Right renal cortex interstitium (tissue), 3 donors: ENCODE measurements around the gene SEMA3B. TPM values are rescaled to one million over a fixed set of nuclear protein-coding genes. Genes with fewer than 3 reads are reported as not detected.
A peak's percentile ranks its signal among the peaks of the same experiment; 100 is the strongest.

Source experiments
- DNase-seq, 3 donors: peaks; one replicate each; pipeline ENCODE4 v3.0.0-alpha.2; 2013; ENCODE audit warnings: low read depth in 3 of 3, low spot score in 2 of 3
- polyA plus RNA-seq, 3 donors: library from polyadenylated mRNA; unstranded; fragments of 120-200 nt; gene quantifications; one replicate each; pipeline ENCODE4 v1.2.1, GENCODE V29; 2013; ENCODE audit not compliant: insufficient read length in 3 of 3

SEMA3B gene
- polyA plus RNA-seq, 3 donors, result 75.2 to 77.0 (median 76.3) TPM

DNA sequence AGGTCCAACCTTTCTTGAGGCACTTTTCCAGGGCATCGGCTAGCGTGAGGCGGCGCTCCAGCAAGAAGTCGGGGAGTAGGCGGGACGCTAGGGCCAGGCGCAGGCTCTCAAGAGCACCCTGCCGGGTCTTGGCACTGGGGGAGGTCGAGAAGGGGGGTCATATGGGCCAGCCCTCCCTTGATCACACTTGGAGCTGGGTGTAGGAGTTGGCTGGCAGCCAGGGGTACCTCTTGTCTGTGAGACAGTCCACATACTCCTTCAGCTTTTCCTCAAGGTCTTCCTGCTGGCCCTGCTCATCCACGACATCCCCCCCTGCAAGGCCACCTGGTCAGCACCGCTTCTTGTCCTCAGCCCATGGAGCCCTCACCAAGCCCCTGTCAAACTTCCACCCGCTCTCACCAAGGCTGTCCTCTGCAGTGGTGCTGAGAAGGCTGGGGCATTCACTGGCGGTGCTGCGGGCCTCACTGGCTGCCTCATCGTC is 21.3 kb downstream of the SEMA3B start:
- no peak for DNase-seq

DNA sequence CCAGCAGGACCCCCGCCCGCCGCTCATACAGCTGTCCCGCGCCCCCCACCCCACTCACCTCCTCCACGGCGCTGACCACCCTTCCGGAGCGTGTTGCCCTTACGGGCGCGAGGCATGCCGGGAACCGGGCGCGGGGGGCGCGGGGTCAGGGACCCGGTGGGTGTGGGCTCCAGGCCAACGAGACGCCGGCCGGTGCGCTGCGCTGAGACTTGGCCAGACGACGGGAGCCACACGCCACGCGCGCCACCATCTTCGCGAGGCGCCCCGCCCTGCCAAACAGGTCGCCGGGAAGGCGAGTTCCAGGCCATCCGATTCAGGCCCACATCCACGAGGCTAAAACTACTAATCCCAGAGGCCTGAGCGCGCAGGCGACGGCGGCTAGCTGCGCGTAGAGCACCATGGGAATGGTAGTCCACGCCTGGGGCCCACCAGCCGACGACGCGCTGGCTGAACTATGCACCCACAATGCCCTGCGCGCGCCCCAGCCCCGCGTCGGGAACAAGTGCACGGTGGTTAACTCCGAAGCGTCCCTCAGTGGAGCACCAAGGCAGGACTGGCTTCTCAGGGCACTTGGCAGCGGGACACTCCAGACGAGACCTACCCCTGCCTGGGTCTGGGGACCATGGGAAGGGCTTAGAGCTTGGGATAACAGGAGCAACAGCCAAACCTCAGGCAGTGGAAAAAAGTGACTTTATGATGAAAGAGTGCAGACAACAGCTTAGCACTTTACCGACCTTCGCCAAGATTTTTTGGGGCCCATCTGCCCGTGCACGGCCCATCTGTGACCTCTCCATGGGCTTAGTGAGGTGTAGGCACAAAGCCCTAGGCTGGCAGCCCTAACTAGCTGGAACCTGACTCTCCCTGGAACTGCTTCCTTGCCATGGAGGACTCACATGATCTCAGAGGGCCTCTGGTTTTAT is 23.5 kb downstream of the SEMA3B start, which contains the start of gene IFRD2:
IFRD2 (minus strand) TSS at position 271 of the 920 bp plus-strand sequence; CDS start at position 116, 155 bp downstream.
- peak; percentile 86 to 94 (median 87) for DNase-seq

DNA sequence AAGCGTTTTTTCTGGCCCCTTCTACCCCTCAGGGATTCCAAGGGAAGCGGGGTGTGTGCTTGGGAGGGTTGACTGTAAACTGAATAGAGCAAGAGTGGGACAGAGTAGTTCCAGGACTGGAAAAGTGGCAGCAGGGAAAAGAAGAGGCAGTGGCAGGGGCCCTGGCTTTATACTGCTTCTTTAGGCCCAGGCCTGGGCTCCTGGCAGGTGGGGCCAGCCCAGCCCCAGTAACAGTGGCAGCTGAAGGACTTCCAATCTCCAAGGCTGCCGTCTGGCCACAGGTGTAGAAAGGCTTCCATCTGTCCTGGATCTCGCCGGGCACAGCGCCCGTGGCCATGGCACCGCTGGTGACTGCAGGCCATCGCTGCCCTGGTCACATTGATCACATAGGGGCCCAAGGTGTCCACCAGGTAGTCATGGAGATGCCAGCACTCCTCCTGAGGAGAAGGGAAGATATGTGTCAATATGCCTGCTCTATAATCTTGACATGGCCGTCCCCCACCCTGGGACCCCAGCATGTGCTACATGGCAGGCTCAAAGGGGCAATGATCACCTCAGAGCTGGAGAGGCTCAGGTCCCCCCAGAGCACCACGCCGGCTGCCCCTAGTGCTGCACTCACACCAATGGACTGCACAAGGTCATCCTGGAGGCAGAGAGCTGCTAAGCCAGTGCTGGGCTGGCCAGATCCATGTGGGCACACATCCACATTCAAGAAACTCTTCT is 24.3 kb downstream of the SEMA3B start:
- DNase-seq, result no peak

DNA sequence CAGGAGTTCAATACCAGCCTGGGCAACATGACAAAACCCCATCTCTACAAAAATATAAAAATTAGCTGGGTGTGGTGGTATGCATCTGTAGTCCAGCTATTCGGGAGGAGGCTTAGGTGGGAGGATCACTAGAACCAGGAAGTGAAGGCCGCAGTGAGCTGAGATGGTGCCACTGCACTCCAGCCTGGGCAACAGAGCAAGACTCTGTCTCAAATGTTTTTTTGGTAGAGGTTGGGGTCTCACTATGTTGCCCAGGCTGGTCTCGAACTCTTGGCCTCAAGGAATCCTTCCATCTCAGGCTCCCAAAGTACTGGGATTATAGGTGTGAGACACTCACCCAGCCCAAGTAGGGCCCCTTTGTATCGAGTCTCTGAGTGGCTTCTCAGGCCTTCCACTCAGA is 25.1 kb downstream of the SEMA3B start:
- DNase-seq, result no peak

DNA sequence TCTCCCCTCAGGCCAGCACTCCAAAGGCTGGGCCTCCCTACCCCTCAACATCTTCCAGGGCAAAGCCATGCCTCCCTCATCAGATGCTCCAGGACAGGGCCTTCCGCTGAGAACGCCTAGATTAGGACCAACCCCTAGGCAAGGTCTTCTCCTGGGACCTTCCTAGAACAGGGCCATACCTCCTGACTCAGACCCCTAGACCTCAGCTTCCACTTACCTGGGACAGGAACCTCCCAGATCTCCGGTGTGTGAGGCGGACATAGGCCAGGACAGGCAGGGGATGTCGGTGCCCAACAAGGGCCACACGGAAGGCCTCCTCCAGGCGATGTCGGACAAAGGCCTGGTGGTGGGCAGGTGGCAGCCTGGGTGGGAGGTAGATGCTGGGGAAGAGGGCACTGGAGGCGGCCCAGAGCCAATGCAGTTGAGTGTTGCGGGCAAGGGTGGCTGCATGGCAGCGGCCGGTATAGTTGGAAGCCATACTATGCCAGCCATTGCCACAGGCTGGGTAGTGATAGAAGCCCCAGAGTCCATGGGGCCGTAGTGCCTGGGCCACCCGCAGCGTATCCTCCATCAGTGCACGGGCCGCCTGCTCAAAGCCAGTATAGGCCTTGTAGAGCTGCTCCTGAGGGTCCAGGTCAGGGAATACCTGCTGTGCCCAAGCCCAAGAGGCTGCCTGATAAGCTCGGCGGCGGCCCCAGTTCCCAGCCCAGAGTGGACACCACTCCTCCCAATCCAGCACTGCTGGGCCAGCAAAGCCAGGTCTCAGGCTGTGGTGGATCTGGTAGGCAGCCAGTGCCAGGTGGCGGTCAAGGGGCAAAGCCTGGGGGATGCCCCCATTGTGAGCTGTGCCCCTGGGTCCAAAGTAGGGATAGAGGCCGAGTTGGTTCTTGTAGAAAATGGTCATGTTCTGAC is 25.8 kb downstream of the SEMA3B start:
- DNase-seq, result no peak

DNA sequence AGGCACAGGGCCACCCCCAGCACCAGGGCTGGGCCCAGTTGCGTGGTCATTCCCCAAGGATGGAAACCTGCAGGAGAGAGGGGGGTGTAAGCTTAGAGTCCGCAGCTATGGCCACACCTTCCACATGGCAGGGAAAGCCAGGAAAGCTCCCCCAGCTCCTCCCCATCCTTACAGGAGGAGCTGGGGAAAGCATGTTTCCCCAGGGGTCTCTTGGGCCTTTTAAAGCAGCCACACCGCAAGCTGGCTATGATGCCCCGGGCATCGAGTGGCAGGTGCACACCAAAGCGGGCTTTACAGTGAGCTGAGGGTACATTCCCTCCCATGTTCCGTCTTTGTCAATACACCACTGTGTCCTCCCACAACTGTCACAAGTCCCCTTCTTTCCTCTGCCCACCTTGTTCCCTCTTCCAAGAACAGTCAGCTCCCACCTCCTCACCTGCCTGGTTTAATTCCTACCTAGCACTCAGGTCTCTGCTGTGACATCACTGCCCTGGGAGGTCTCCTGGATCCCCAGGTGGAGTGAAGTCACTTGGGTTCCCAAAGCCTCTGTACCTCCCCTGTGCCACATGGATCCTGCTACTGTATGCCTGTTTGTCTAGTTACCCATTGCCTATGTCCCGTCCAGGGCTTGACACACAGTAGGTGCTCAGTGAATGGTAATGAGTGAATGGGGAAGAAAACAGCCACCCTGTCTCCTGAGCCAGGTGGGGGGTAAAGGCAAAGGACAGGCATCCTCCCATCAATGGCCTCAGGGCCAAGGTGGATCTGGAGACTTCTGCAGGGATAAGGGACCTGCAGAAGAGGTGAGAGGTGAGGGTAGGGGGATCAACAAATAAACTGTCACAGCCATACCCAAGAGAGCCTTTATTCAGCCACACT is 26.8 kb downstream of the SEMA3B start:
- DNase-seq, result no peak

DNA sequence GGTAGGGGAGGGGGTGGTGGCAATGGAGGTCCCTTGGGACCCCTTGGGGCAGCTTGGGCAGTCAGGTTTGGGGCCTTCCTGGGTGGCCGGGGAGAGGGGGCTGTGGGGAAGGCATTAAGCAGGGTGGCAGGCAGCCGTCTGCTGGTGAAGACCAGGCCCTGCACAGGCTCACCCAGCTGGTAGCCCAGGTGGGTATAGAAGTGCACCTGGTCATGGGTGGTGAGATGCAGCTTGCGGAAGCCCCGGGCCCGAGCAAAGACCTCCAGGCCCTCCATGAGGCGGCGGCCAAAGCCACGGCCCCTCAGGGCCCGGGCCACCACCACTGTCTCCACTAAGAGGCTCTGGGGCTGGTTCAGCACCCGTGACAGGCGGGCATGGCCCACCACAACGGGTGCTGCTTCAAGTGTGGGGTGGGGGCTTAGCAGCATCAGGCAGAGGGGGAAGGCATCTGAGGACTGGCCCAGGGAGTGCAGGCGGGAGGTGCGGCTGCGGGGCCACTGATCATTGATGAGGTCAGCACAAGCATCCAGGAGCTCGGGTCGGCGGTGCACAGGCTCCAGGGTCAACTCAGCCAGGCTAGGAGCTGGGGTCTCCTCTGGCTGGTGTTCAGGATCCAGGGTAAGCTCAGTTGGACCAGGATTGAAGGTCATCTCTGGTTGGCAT is 27.9 kb downstream of the SEMA3B start:
- DNase-seq, result no peak

DNA sequence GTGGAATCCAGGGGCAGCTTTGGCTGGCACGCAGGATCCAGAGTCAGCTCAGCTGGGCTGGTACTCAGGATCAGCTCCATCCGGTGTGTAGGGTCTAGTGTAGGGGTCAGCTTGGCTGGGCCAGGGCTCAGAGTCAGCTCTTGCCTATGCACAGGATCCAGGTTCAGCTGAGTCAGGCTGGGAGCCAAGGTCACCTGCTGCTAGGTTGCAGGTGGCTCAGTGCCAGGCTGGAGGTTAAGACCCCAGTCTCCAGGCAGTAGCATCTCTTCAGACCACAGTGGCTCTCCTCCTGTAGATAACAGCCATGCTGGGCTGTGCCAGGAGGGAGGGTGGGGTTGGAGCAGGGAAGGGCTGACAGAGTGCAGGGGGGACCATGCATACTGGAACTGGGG is 28.4 kb downstream of the SEMA3B start:
- DNase-seq, result no peak

DNA sequence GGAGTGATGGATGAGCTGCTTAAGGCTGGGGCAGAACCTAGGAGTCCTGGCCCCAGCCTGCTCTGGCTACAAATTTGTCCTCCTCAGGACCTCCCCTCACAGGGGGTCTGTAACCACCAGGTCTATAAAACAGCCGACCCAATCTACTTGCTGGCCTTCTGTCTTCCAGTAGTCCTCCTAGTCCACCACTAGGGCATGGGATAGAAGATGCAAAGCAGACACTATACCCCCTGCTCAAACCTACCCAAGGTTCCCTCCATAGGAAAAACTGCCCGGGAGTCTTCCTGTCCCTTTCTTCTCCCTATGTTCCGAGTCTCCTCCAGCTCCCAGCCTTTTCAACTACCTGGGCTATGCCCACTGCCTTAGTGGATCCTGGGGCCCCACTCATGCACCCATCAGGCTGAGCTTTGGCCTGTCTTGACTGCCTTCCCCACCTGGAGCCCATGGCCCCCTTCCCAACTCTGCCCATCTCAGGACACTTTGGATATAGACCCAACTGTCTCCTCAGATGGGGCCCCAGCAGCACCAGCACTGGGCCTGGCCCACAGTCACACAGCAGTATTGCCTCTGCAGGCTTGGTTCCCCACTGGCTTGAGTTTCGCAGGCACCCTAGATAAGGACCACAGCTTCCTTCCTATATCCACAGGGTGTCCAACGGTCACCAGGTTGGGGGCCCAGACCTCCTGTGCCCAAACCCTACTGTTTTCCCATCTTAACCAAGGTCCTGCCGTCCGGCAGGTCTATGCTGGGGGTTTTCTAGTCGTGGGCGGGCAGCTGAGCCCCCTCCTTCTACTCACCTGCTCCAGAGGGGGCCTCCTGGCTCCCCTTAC is 29.2 kb downstream of the SEMA3B start:
- DNase-seq, result no peak

DNA sequence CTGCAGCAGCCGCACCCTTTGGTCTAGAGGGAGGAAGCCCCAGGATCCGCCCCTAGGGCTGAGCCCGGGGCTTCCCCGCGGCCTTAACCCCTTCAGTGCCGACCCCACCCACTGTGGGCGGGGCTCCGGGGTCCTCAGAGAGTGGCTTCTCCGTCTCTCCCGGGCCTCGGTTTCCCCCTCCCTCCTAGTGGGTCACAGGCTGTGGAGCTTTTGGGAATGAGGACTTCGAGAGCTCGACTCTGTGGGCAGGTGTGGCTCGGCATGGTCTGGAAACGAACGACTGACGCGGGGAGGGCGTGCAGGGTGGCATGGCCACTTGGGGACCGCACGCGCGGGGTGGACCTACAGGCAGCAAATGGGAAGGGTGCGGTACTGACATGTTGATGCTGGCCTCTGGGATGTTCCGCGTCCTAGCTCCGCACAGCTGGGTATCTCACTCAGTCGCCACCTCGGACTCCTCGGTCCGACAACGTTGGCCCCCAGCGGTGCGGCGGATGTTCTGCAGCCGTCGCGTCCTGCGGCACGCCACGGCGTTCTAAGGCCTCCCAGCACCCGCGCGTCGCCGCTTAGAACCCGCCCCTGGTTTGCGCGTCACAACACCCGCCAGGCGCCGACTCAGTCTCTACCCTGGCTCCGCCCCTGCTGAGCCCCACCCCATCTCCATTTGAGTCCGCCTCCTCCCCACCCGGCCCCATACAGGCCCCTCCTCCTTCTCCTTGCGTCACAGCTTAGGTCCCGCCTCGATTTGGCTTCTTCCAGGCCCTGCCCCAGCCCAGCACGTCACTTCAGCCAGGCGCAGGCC is 30.1 kb downstream of the SEMA3B start, which contains the start of the genes HYAL3 and NAA80:
HYAL3 (minus strand) TSS at position 570 of the 802 bp plus-strand sequence. CDS start 3,803 bp downstream, outside the sequence.
NAA80 (minus strand) TSS at position 570 of the 802 bp plus-strand sequence. CDS start 1,942 bp downstream, outside the sequence.
- DNase-seq, result peak; percentile 98 to 99 (median 99)

DNA sequence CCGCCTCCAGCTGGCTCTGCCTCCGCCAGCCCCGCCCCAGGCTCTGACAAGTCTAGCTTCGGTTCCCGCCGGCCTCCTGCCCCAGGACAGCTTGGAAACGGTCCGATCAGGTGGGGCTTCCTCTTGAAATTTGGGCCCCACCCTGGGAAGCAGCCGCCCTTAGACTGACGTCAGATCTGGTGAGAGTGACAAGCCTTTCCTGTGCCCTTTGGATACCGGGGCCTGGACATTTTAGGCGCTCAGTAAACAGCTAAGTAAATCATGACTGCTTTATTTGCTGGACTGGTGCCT is 30.6 kb downstream of the SEMA3B start:
- no peak for DNase-seq

DNA sequence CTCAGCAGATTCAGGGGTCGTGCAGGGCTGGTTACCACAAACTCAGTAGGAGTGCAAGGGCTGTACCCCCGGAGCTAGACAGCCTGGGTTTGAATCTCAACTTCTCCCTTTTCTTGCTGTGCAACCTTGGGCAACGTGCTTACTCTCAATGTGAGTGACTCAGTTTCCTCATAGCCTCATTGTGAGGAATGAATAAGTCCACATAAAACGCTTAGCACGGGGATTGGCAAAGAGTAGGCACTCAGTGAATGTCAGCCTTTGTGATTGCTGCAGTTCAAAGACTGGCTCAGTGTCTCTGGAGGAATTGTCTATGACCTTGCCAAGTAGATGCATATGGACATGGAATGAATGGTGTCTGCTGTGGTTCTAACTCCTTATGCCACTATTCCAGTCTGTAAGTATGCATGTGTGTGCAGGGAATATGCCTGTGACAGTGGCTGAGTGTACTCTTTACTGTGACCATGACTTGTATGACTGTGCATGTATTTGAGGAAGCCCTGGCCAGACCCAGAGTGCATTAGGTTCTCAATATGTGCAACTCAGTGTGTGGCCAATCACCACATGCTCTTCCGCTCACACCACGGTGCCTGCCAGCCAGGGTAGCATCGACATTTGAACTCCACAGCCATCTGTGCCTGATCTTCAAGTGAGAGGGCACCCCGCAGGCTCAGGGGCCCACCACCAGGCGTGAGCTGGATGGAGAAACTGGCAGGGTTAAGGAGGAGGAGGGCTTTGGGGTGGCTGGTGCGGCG is 31.2 kb downstream of the SEMA3B start:
- DNase-seq, result no peak

DNA sequence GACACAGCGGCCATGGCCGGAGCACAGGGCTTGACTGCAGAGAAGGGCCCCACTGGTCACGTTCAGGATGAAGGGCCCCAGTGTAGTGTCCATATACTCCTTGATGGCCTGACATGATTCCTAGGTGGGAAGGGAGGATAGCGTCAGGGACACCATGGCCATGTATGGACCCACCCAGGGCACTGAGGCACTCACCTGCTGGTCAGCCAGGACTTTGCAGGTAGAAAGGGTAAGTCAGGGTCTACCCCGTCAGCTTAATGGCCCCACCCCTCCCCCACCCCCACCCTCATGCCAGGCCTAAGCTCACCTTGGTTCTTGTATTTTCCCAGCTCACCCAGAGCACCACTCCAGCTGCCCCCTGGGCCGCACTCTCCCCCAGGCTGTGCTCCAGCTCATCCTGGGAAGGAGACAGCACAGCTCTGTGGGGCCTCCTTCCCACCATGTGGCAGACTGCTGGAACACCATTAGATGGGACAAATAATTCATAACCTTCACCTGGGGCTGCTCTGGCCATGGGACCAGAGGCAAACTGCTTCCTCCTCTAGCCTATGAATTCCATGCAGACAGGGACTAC is 31.8 kb downstream of the SEMA3B start:
- no peak for DNase-seq

DNA sequence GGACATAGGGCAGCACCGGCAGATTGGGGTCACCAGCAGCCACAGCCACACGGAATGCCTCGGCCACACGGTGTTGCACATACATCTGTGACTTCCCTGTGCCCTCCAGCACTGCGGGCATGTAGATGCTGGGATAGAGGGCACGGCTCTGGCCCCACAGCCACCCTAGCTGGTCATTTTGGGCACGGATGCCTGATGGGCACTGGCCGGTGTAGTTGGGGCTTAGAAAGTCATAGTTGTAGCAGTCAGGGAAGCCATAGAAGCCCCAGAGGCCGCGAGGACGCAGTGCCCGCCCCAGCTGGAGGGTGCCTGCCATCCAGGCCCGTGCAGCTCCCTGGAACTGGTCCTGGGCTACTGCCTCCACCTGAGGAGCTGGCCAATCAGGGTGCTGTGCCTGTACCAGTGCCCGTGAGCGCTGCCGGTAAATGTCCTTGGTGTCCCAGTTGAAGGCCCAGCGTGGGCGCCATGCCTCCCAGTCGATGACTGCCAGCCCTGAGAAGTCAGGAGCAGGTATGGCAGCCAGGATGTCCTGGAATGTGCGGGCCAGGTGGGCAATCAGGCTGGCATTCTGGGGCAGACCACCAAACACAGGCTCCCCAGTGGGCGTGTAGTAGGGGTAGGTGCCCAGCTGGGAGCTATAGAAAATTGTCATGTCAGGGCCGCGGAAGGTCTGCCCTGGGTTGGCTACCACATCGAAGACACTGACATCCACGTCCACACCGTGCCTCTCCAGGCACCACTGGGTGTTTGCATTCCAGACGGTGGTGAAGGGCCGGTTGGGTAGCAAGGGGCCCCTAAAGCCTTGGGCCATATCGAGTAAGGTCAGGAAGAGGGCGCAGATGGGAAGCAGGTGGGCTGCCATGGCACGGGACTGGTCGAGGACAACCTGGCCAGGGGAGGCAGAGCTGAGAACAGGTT is 33.4 kb downstream of the SEMA3B start:
- DNase-seq, result no peak
